K562 (cell line): ENCODE data around the gene GHRL. TPM values are rescaled to one million over a fixed set of nuclear protein-coding genes. Genes with fewer than 3 reads are reported as not detected.

Experiments
- ATAC-seq: fragments of 200-7000 bp; cut with Tn5 transposase; 3 replicates; pipeline ENCODE4 v1.9.1; 2020; ENCODE audit warnings: moderate library complexity
- BruUV-seq: library from RNA; stranded (reverse); fragments of 400-500 nt; replicated peaks from 2 replicates; lab custom pipeline; 2021; lab: Mats Ljungman, UMichigan
- CTCF ChIA-PET: fragments of 300-600 bp; formaldehyde crosslinking; extraction: SDS; loops from one replicate; lab custom pipeline; 2021; ENCODE audit warnings: low intra/inter-chr PET ratio; lab: Yijun Ruan, JAX
- POLR2A ChIA-PET: fragments of 300-600, 350-650 bp; sonication (Branson Sonifier 250); formaldehyde crosslinking; extraction: SDS; loops from one replicate; lab custom pipeline; 2021; ENCODE audit warnings: antibody characterized with exemption, inconsistent platforms; lab: Yijun Ruan, JAX
- DNase-seq, 4 experiments: peaks; one replicate each; pipeline versions ENCODE4 v3.0.0 to v3.0.0-alpha.2; 2011 to 2018; ENCODE audit warnings: low spot score in 3 of 4, mixed read lengths in 3 of 4; ENCODE audit errors: extremely low read depth in 1 of 4
- FAIRE-seq: peaks from 2 replicates; lab custom pipeline; 2011; peaks lifted over from hg19 to GRCh38; lab: Jason Lieb, UNC
- H2AFZ ChIP-seq: 2 replicates; pipeline ENCODE4 v1.6.0; 2011; ENCODE audit warnings: low read depth, low read length, control low read depth, inconsistent platforms
- H3K27ac ChIP-seq: fragments of 200-600 bp; 3 replicates; pipeline ENCODE4 v1.8.0; 2011; ENCODE audit warnings: low read depth, mild to moderate bottlenecking, control low read depth, inconsistent platforms, low read length, moderate library complexity, mixed read lengths; ENCODE audit errors: extremely low read depth
- H3K27me3 ChIP-seq, 2 experiments: fragments of 300-600 bp in 1 of 2; 2 replicates in 1 of 2; 3 replicates in 1 of 2; pipeline versions ENCODE4 v1.6.0 to v1.8.0; 2011; ENCODE audit warnings: inconsistent platforms in 2 of 2, low read length in 2 of 2, mild to moderate bottlenecking in 1 of 2, mixed read lengths in 1 of 2, moderate library complexity in 1 of 2; ENCODE audit not compliant: control insufficient read depth in 2 of 2, insufficient read depth in 2 of 2
- H3K36me3 ChIP-seq: fragments of 300-600 bp; 3 replicates; pipeline ENCODE4 v1.8.0; 2011; ENCODE audit warnings: mild to moderate bottlenecking, low read length, inconsistent platforms; ENCODE audit not compliant: control insufficient read depth, insufficient read depth
- H3K4me1 ChIP-seq, 2 experiments: fragments of 200-600 bp in 1 of 2; replicated peaks in 1 of 2; 2 replicates in 1 of 2; 3 replicates in 1 of 2; pipeline versions ENCODE4 v1.5.1 to v1.8.0; 2011; ENCODE audit warnings: inconsistent platforms in 2 of 2, low read length in 2 of 2, mild to moderate bottlenecking in 1 of 2, mixed read lengths in 1 of 2, moderate library complexity in 1 of 2; ENCODE audit not compliant: control insufficient read depth in 2 of 2, insufficient read depth in 2 of 2
- H3K4me2 ChIP-seq: 2 replicates; pipeline ENCODE4 v1.6.1; 2011; ENCODE audit warnings: low read length, control low read depth, inconsistent platforms, mixed read lengths; ENCODE audit not compliant: insufficient read depth
- H3K4me3 ChIP-seq: fragments of 200-600 bp; sonication (generic), shearing (Covaris generic); 2 replicates; pipeline ENCODE4 v1.5.1; 2016; ENCODE audit warnings: control low read depth, inconsistent platforms
- H3K79me2 ChIP-seq: fragments of 200-600 bp; 3 replicates; pipeline ENCODE4 v1.8.0; 2011; ENCODE audit warnings: low read length, inconsistent platforms; ENCODE audit not compliant: control insufficient read depth, insufficient read depth
- H3K9ac ChIP-seq, 2 experiments: 2 replicates each; pipeline versions ENCODE4 v1.6.0 to v1.6.1; 2011; ENCODE audit warnings: low read depth in 2 of 2, low read length in 2 of 2, control low read depth in 1 of 2, inconsistent platforms in 1 of 2, mild to moderate bottlenecking in 1 of 2, mixed read lengths in 1 of 2; ENCODE audit not compliant: insufficient read depth in 1 of 2
- H3K9me1 ChIP-seq: one replicate; pipeline ENCODE4 v1.6.0; 2011; ENCODE audit warnings: inconsistent platforms, mild to moderate bottlenecking, low read length, moderate library complexity; ENCODE audit not compliant: control insufficient read depth, insufficient read depth
- H3K9me3 ChIP-seq: replicated peaks from 2 replicates; pipeline ENCODE4 v1.5.1; 2011; ENCODE audit warnings: low read depth, low read length, inconsistent platforms; ENCODE audit not compliant: control insufficient read depth, insufficient read depth
- H4K20me1 ChIP-seq: replicated peaks from 2 replicates; pipeline ENCODE4 v1.6.1; 2011; ENCODE audit warnings: low read length, inconsistent platforms, mixed read lengths; ENCODE audit not compliant: control insufficient read depth, insufficient read depth
- ADNP ChIP-seq: fragments of 200-800 bp; sonication (Bioruptor generic); IDR thresholded peaks from 2 replicates; pipeline ENCODE4 v1.6.1; 2016; ENCODE audit warnings: missing genetic modification characterization, missing compliant biosample characterization
- ARID2 ChIP-seq: fragments of 450-650 bp; IDR thresholded peaks from 2 replicates; pipeline ENCODE4 v1.6.1; 2017; ENCODE audit warnings: antibody characterized with exemption, mild to moderate bottlenecking
- ELF4 ChIP-seq: fragments of 450-650 bp; formaldehyde crosslinking; IDR thresholded peaks from 2 replicates; pipeline ENCODE4 v1.4.0; 2022; ENCODE audit warnings: missing genetic modification characterization
- FOXM1 ChIP-seq, 2 experiments: fragments of 450-650 bp in 1 of 2; sonication (generic) in 1 of 2; formaldehyde crosslinking in 1 of 2; IDR thresholded peaks; 2 replicates each; pipeline versions ENCODE4 v1.6.1 to v1.9.0; 2017 to 2022; ENCODE audit warnings: low read depth in 2 of 2, mild to moderate bottlenecking in 2 of 2, missing genetic modification reagents in 1 of 2, moderate library complexity in 1 of 2
- JUN ChIP-seq, 2 experiments: sonication (generic) in 1 of 2; formaldehyde crosslinking in 1 of 2; IDR thresholded peaks; 2 replicates each; pipeline versions ENCODE4 v1.6.1 to v1.8.0; 2012 to 2022; ENCODE audit warnings: borderline replicate concordance in 2 of 2, mild to moderate bottlenecking in 2 of 2, improper control_type of control experiment in 1 of 2, low read depth in 1 of 2, low read length in 1 of 2, missing genetic modification reagents in 1 of 2
- L3MBTL2 ChIP-seq: fragments of 450-650 bp; IDR thresholded peaks from 2 replicates; pipeline ENCODE4 v1.6.1; 2016; ENCODE audit warnings: mild to moderate bottlenecking, moderate library complexity
- NCOA2 ChIP-seq, 2 experiments: fragments of 450-650 bp; IDR thresholded peaks; 2 replicates each; pipeline ENCODE4 v1.6.1; 2018; ENCODE audit warnings: mild to moderate bottlenecking in 2 of 2, moderate library complexity in 1 of 2; ENCODE audit not compliant: partially characterized antibody in 2 of 2
- POLR2AphosphoS5 ChIP-seq: IDR thresholded peaks from 2 replicates; pipeline ENCODE4 v1.6.1; 2011; ENCODE audit warnings: mild to moderate bottlenecking, low read depth, low read length, moderate library complexity; ENCODE audit not compliant: control insufficient read depth, insufficient read depth
- PRPF4 ChIP-seq: fragments of 200-400 bp; formaldehyde crosslinking; IDR thresholded peaks from one replicate; pipeline ENCODE4 v1.6.1; 2017; ENCODE audit warnings: low read length, low read depth, mild to moderate bottlenecking; ENCODE audit not compliant: insufficient read depth, poor library complexity, severe bottlenecking
- SRSF1 ChIP-seq: fragments of 200-400 bp; formaldehyde crosslinking; IDR thresholded peaks from 2 replicates; pipeline ENCODE4 v1.6.1; 2017; ENCODE audit warnings: mild to moderate bottlenecking, low read depth, low read length, moderate library complexity
- ZNF184 ChIP-seq: sonication (generic); formaldehyde crosslinking; IDR thresholded peaks from 2 replicates; pipeline ENCODE4 v1.5.0; 2020; ENCODE audit warnings: missing genetic modification reagents
- ZNF57 ChIP-seq: fragments of 450-650 bp; formaldehyde crosslinking; IDR thresholded peaks from 2 replicates; pipeline ENCODE4 v1.4.0; 2020; ENCODE audit warnings: mild to moderate bottlenecking, moderate library complexity
- ZSCAN29 ChIP-seq: fragments of 450-650 bp; IDR thresholded peaks from 2 replicates; pipeline ENCODE4 v1.6.1; 2017
- WGBS: fragments of 100-300 bp; shearing (Covaris generic); methylation state at CpG from one replicate; pipeline ENCODE4 v1.1.6; 2016; ENCODE audit warnings: low coverage, mixed read lengths; ENCODE audit not compliant: insufficient coverage; ENCODE audit errors: missing lambda C conversion rate; 5-methylcytosine and 5-hydroxymethylcytosine counted together
- in situ Hi-C: fragments of 300-500 bp; cut with MboI; formaldehyde crosslinking; loops from 4 replicates; pipeline ENCODE4 v1.15.0; 2018; ENCODE audit warnings: inconsistent platforms, mixed read lengths
- intact Hi-C: fragments of 100-400 bp; cut with micrococcal nuclease; formaldehyde crosslinking; loops from 2 replicates; pipeline ENCODE4 v1.14.2; 2022
- polyA plus RNA-seq, 8 experiments: library from polyadenylated mRNA; depleted of rRNA in 4 of 8; stranded (reverse) in 5 of 8; unstranded in 3 of 8; fragments of >200 nt; fragmentation: Nextera tagmentation in 2 of 8; fragmentation: Illumina TruSeq in 1 of 8; extraction: Ambion mirVana in 2 of 8; extraction: Trizol in 1 of 8; gene quantifications; 2 replicates each; pipeline versions ENCODE4 v1.2.1 to v1.2.3, GENCODE V29; 2011 to 2014; ENCODE audit warnings: inconsistent platforms in 1 of 8, missing spikeins in 1 of 8
- total RNA-seq, 7 experiments: library from RNA; depleted of rRNA in 6 of 7; stranded (reverse); fragments of >200 nt in 6 of 7; fragmentation: Illumina TruSeq in 2 of 7; extraction: Trizol in 2 of 7; gene quantifications; 2 replicates each; pipeline versions ENCODE4 v1.2.1 to v1.2.3, GENCODE V29; 2011 to 2021; ENCODE audit warnings: low replicate concordance in 1 of 7
- TF ChIP-seq, protein P1 (sequence below): IDR thresholded peaks from 2 replicates; pipeline ENCODE4 v1.6.1; 2014; ENCODE audit warnings: antibody characterized with exemption

Gene GHRL
- total and polyA plus RNA-seq, 9 of the 15 experiments (the other 6 are each of a cell fraction or from before 2014, with no cell fraction given) = 0.08 to 0.29 (median 0.15) TPM; not detected in 5

DNA sequence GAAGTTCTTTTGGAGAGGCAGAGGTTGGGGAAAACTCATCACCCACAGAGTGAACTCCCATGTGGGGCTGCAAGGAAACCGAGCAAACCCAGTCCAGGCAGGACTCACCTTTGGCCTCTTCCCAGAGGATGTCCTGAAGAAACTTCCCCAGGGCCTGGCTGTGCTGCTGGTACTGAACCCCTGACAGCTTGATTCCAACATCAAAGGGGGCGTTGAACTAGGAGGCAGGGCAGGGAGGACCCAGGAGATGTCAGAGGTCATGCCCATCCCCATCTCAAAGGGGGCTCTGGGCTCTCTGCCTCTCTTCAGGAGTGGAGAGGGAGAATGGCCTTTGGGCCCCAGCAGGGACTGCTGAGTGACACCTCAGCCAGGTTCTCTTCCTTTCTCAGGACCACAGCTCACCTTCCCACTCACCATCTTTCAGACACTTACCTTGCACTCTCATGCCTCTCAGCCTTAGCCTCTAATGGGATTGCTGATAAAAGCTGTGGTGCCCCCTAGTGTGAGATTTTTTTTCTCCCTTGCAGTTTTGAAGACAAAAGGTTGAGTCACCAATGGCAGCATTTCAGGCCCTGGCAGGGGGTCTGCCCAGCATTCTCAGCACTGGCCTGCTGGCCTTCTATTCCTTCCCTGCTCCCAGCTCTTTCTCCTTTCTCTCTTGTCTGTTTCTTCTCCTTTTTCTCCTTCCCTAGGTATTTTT, 6.0 kb downstream of the GHRL start:
- H3K27ac ChIP-seq = no peak overlapping the region
- ChIA-PET CTCF (no interaction called here), POLR2A (interaction anchor here (0.6 to 1.6 kb wide), 6 partner anchors 10 to 51 kb away, joined by 3 to 6 read pairs (median 4); no protein-coding TSS in a partner anchor)
- intact Hi-C loops = no loop called here
- H3K4me1 ChIP-seq = peaks cover 0 to 3% of the 10 kb centered on the region in 2 experiments; a peak in 2 of 5 replicates
- TF ChIP-seq POLR2AphosphoS5 (0 out of 2 replicates have a peak, but pooled peaks have one; percentile 16), NCOA2 (IDR thresholded peaks at IDR 0.05; ENCODE audit: partially characterized antibody in 2 of 2) (no peak)
- no peaks in the 10 kb centered on the region for H3K79me2 ChIP-seq
- H3K4me2 ChIP-seq = no peak overlapping the region
- ATAC-seq (no peak), DNase-seq (no peak), FAIRE-seq (no peak)
- H3K9me1 ChIP-seq = no peaks in the 10 kb centered on the region
- H3K36me3 ChIP-seq = peaks cover 42% of the 10 kb centered on the region; the same call in 2 of the 3 replicates
- no peaks in the 10 kb centered on the region for H3K9me3 ChIP-seq
- H3K9ac ChIP-seq = no peak overlapping the region
- WGBS = 61% methylated on average over 2 of the region's 2 CpGs
- no TSS peak for BruUV-seq
- in situ Hi-C loops = no loop called here
- H3K27me3 ChIP-seq = no peaks in the 10 kb centered on the region
- no peak overlapping the region for H2AFZ ChIP-seq
- no peaks in the 10 kb centered on the region for H4K20me1 ChIP-seq
- H3K4me3 ChIP-seq = no peak overlapping the region

DNA sequence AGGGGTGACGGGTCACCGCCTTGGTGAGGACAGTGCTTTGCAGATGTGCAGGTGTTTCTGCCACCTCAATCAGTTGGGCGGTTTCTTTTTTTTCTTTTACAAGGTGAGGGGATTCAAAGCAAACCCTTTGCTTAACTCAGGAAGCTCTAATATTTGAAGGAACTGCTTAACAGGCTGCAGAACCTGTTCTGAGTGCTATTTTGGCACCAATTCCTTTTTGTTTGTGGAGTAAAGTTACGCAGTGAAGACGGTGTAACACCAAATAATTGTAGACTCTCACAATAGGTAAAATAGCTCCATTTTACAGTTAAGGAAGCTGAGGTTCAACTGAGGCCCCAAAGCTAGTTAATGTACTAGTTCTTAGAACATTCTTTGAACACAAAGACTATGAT, 6.6 kb downstream of the GHRL start:
- Histone ChIP-seq H3K79me2 (no peaks in the 10 kb centered on the region), H4K20me1 (no peaks in the 10 kb centered on the region), H3K9ac (no peak overlapping the region), H3K4me3 (no peak overlapping the region), H3K4me2 (no peak overlapping the region), H2AFZ (no peak overlapping the region), H3K27ac (no peak overlapping the region), H3K36me3 (peaks cover 45% of the 10 kb centered on the region), H3K9me1 (no peaks in the 10 kb centered on the region), H3K4me1 (peaks cover 0 to 3% of the 10 kb centered on the region in 2 experiments; a peak in 2 of 5 replicates), H3K9me3 (no peaks in the 10 kb centered on the region), H3K27me3 (no peaks in the 10 kb centered on the region)
- intact Hi-C loops (no loop called here), in situ Hi-C loops (no loop called here)
- no peak for DNase-seq
- FAIRE-seq = no peak
- BruUV-seq = no TSS peak
- CTCF ChIA-PET = no interaction called here
- POLR2A ChIA-PET = interaction anchor here (0.6 to 2.8 kb wide), 5 partner anchors 10 to 50 kb away, joined by 3 to 9 read pairs (median 4); no protein-coding TSS in a partner anchor
- no peak for ATAC-seq
- 85% methylated on average over 5 of the region's 5 CpGs for WGBS
- TF ChIP-seq ZNF184 (CRISPR knock-in tag) (no peak), ELF4 (CRISPR knock-in tag) (no peak), ZNF57 (no peak), PRPF4 (no peak), ZSCAN29 (no peak), L3MBTL2 (no peak), FOXM1 (IDR thresholded peaks at IDR 0.05; ENCODE audit: low read depth) (no peak), FOXM1 (CRISPR knock-in tag; IDR thresholded peaks at IDR 0.05; ENCODE audit: low read depth) (no peak), JUN (IDR thresholded peaks at IDR 0.05; ENCODE audit: borderline replicate concordance, low read depth, low read length) (no peak), JUN (CRISPR knock-in tag; IDR thresholded peaks at IDR 0.05; ENCODE audit: borderline replicate concordance) (no peak), ARID2 (no peak), SRSF1 (no peak), ADNP (no peak)
- TF ChIP-seq, protein P1, sequence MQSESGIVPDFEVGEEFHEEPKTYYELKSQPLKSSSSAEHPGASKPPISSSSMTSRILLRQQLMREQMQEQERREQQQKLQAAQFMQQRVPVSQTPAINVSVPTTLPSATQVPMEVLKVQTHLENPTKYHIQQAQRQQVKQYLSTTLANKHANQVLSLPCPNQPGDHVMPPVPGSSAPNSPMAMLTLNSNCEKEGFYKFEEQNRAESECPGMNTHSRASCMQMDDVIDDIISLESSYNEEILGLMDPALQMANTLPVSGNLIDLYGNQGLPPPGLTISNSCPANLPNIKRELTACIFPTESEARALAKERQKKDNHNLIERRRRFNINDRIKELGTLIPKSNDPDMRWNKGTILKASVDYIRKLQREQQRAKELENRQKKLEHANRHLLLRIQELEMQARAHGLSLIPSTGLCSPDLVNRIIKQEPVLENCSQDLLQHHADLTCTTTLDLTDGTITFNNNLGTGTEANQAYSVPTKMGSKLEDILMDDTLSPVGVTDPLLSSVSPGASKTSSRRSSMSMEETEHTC = no peak
